Activated CD4-positive, alpha-beta T cell treated with anti-CD3 and anti-CD28 coated beads, Interleukin-2, amount 50 U/mL, for 16 hours (primary cell): Measurements from ENCODE around the gene PSMG3.
"Not testable (repeated sequence)": the region's sequence is repeated elsewhere in the genome, so short reads cannot be mapped to it uniquely, and the experiment has no call there.

Source experiments
- DNase-seq: peaks from one replicate; pipeline ENCODE4 v3.0.0-alpha.2; 2020

Gene PSMG3

GRCh38 chr7:1596181-1597043 is 26.6 kb upstream of the PSMG3 start:
- DNase-seq: no peak

GRCh38 chr7:1595636-1596035 is 25.8 kb upstream of the PSMG3 start:
- DNase-seq: no peak

- DNase-seq: no peak
These were observed 25.2 kb upstream of the PSMG3 start for GRCh38 chr7:1595027-1595426.

- no peak for DNase-seq
These were observed 24.1 kb upstream of the PSMG3 start for GRCh38 chr7:1593904-1594421.

GRCh38 chr7:1593091-1593866 is 23.4 kb upstream of the PSMG3 start:
- no peak for DNase-seq

- no peak for DNase-seq
These were observed 22.6 kb upstream of the PSMG3 start for GRCh38 chr7:1592299-1592871.

- no peak for DNase-seq
These were observed 22.0 kb upstream of the PSMG3 start for GRCh38 chr7:1591876-1592275.

GRCh38 chr7:1591396-1591795 is 21.6 kb upstream of the PSMG3 start:
- DNase-seq: no peak

- DNase-seq: no peak
These were observed 21.1 kb upstream of the PSMG3 start for GRCh38 chr7:1590887-1591286.

- DNase-seq: no peak
These were observed 20.6 kb upstream of the PSMG3 start for GRCh38 chr7:1590476-1590875.

- DNase-seq: no peak
These were observed 19.1 kb upstream of the PSMG3 start for GRCh38 chr7:1588978-1589377.

GRCh38 chr7:1587738-1588137 is 17.9 kb upstream of the PSMG3 start:
- no peak for DNase-seq

GRCh38 chr7:1586827-1587705 is 17.2 kb upstream of the PSMG3 start:
- DNase-seq: no peak

GRCh38 chr7:1586126-1586826 is 16.4 kb upstream of the PSMG3 start:
- no peak for DNase-seq

GRCh38 chr7:1585142-1585981 is 15.5 kb upstream of the PSMG3 start:
- DNase-seq: no peak

- DNase-seq: no peak
These were observed 14.9 kb upstream of the PSMG3 start for GRCh38 chr7:1584700-1585099.

GRCh38 chr7:1583241-1583930 is 13.6 kb upstream of the PSMG3 start:
- not testable (repeated sequence) for DNase-seq

GRCh38 chr7:1580422-1581030 is 10.7 kb upstream of the PSMG3 start:
- no peak for DNase-seq

GRCh38 chr7:1579481-1580421 is 9.9 kb upstream of the PSMG3 start:
- DNase-seq: peak; percentile 73
